Activated T-cell treated with anti-CD3 and anti-CD28 coated beads for 1 hour (primary cell): Measurements from ENCODE around the gene XIRP1.
"Not testable (repeated sequence)": the region's sequence is repeated elsewhere in the genome, so short reads cannot be mapped to it uniquely, and the experiment has no call there.

Source experiments
- DNase-seq: peaks from one replicate; pipeline ENCODE4 v3.0.0-alpha.2; 2020; ENCODE audit warnings: low read depth

The XIRP1 gene

DNA sequence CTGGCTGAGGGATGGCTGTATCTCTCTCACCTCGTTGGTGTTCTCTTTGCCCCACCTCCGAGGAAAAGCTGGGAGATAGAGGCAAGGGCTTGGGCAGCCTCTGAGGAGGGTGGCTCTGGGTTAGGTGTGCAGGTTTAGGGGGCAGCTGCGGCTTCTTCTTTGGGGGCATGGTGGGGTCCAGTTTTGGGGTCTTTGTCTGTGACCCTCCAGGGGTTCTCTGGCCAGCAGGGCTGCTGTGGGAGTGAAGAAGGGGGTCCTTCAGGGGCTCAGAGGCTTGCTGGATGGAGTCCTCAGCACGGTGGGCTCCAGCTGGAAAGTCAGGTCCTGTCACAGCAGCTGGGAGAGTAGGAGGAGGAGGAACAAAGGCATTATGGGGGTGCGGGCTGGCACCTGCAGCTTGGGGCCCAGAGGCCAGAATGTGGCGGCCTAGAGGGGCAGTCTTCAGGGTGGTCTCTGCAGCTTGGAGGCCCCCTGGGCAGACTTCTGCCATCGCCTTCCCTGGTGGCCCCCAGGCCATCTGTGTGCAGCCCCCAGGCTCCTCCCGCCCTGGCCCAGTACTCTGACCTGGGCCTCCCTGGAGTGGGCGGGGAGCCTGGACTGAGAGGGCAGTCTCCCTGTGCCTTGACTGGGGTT lies 7.0 kb downstream of the XIRP1 start:
- no peak for DNase-seq

DNA sequence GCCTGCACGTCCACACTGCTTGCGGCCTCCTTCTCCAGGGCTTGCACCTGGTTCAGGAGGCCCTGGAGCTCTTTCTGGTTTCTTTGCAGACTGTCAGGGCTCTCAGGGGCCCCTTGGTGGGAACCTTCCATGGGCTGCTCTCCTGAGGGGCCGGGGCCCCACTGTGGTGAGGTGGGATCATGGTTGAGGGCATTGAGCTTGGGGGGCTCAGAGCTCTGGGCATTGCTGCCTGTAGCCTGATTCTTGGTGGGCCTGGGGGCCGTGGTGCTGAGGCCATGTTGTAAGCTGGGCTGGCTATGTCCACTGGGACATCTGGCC lies 7.5 kb downstream of the XIRP1 start:
- DNase-seq: no peak

- no peak for DNase-seq
These were observed 8.1 kb downstream of the XIRP1 start for GRCh38 chr3:39184081-39184967.

GRCh38 chr3:39183211-39184080 lies 8.9 kb downstream of the XIRP1 start:
- DNase-seq: no peak

DNA sequence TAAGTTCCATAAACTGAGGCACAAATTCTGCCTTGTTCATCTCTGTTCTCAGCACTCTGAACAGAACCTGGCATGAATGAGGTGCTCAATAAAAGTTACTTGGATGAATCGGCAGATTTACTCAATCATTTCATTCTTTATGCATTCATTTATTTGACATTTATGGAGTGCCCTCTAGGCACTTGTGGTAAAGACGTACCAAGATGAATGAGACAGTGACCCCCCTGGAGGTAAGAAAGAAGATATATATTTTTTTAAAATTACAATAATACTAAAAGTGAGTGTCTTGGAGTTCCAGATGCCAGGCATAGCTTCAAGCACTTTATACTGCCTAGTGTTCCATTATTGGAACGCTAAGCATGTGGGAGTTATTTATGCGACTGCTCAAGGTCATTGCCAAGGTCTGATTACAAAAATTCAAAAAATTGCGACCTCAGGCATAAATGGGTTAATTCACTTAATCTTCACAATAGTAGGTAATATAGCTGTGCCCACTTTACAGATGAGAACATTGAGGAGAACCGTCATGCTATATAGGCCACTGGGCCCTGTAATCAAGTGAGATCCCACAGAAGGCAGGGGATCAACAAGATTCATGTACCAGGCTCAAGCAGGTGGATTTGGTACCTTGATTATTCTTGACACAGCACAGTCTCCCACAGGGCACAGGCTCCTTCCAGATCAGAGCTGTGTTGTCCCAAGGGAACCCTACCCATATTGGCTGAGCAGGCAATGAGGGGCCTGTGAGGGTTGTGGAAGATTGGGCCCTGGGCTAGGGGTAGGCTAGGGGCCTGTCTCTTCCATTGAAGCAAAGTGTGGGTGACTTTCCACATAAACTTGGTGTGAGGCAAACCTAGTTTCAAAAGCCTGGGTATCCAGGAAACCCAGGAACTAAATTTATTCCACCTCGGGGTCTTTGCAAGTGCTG lies 10.7 kb downstream of the XIRP1 start:
- DNase-seq: no peak

GRCh38 chr3:39180546-39181346 lies 11.6 kb downstream of the XIRP1 start:
- DNase-seq: peak; percentile 86

GRCh38 chr3:39180183-39180545 lies 12.2 kb downstream of the XIRP1 start:
- DNase-seq: no peak

DNA sequence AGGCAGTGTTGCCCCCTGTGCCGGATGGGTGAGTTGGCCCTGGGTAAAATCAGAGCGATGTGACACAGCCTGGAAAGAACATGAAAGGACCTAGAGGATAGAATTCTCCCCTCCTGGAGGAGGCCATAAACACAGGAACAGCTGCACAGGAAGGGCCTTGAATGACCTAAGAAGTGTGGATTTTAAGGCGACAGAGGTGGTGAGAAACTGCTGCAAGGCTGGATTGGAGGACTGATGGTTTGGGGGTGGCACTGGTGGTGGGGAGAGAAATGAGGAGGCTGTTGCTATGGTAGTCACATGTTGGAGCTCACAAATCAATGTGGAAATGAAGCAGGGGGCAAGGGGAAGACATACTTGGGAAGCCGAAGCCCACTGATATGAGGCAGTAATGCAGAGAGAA lies 13.8 kb downstream of the XIRP1 start:
- DNase-seq: no peak

- peak; percentile 50 for DNase-seq
These were observed 14.6 kb downstream of the XIRP1 start for GRCh38 chr3:39177708-39178332.

DNA sequence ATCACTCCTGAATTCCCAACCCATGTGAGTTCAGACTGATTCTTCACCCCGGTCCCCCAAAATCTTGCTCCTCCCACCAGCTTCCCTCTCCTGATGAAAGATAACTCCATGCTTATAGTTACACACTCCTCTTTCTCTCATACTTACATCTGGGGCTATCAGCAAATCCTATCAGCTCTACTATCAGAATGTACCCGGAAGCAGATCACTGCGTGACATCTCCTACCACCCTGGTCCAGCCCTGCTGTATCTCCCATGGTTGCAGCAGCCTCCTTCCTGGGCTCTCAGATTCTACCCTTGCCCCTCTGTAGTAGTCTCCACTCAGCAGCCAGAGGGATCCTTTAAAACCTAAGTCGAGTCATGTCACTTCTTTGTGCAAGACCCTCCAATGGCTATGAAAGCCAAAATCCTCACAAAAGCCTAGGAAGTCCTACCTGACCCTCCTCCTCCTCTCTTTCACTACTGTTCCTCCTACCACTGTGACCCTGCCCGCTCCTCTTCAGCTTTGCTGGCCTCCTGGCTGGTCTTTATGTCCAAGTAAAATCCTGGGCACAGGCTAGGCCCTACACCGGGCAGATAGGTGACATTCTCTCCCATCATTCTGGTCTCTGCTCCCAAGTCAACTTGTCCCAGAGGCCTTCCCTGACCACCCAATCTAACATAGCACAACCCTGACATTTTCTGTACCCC lies 16.2 kb downstream of the XIRP1 start:
- DNase-seq: no peak

- no peak for DNase-seq
These were observed 18.9 kb downstream of the XIRP1 start for GRCh38 chr3:39173318-39174125.

DNA sequence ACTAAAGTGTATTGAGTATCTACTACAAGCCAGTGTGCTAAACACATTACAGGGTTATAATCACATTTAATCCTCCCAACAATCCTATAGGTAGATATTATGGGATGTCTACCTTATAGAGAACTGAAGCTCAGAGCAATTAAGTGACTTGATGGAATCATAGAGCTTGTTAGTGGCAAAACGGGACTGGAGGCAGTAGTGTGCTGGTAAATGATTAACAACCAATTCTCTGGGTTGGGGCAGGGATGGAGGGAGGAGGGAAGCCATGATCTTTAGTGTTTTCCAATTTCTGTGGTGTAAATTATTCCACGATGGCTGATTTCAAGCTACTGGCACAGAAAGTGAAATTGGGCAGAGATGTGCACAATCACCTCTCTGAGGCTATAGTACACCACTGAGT lies 20.5 kb downstream of the XIRP1 start:
- DNase-seq: no peak

DNA sequence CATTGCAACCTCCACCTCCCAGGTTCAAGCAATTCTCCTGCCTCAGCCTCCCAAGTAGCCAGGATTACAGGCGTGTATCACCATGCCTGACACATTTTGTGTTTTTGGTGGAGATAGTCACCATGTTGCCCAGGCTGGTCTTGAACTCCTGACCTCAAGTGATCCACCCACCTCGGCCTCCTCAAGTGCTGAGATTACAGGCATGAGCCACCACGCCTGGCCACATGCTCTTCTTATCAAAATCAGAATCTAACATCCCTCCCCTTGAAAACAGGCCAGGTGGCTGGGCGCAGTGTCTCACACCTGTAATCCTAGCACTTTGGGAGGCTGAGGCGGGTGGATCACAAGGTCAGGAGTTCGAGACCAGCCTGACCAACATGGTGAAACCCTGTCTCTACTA lies 21.5 kb downstream of the XIRP1 start:
- not testable (repeated sequence) for DNase-seq

GRCh38 chr3:39170461-39170860 lies 21.9 kb downstream of the XIRP1 start:
- no peak for DNase-seq

GRCh38 chr3:39169712-39170111 lies 22.7 kb downstream of the XIRP1 start:
- DNase-seq: no peak

- DNase-seq: no peak
These were observed 24.1 kb downstream of the XIRP1 start for GRCh38 chr3:39168156-39168780.

- no peak for DNase-seq
These were observed 25.4 kb downstream of the XIRP1 start for GRCh38 chr3:39166932-39167532.

GRCh38 chr3:39166134-39166710 lies 26.2 kb downstream of the XIRP1 start:
- DNase-seq: no peak
